B cell (primary cell): Measurements from ENCODE around the gene ZNF277.

Experiments used
- CTCF ChIP-seq: fragments of 200-600 bp; IDR thresholded peaks from one replicate; pipeline ENCODE4 v1.8.0; 2022; ENCODE audit warnings: antibody characterized with exemption, mild to moderate bottlenecking
- EZH2 ChIP-seq: IDR thresholded peaks from 2 replicates; pipeline ENCODE4 v1.6.1; 2012; ENCODE audit warnings: borderline replicate concordance, low read depth, mild to moderate bottlenecking, moderate library complexity, low read length; ENCODE audit not compliant: insufficient read depth, poor library complexity, severe bottlenecking

GRCh38 chr7:112381311-112382091 lies 175.0 kb downstream of the ZNF277 start:
- TF ChIP-seq EZH2 = no peak
- no peak for TF ChIP-seq CTCF
